Testis (tissue), 2 donors: Measurements from ENCODE around the gene CD200.

Experiments
- POLR2A ChIP-seq: fragments of 450-650 bp; IDR thresholded peaks from one replicate; pipeline ENCODE4 v1.6.1; 2017; ENCODE audit warnings: antibody characterized with exemption, mild to moderate bottlenecking, moderate library complexity
- TF ChIP-seq, protein P1 (sequence below), 3 experiments: fragments of 450-650 bp in 2 of 3; fragments of 200-600 bp in 1 of 3; sonication (generic) in 1 of 3; IDR thresholded peaks; one replicate each; pipeline ENCODE4 v1.5.1; 2016 to 2019; ENCODE audit warnings: antibody characterized with exemption in 3 of 3, mild to moderate bottlenecking in 2 of 3, moderate library complexity in 1 of 3

DNA sequence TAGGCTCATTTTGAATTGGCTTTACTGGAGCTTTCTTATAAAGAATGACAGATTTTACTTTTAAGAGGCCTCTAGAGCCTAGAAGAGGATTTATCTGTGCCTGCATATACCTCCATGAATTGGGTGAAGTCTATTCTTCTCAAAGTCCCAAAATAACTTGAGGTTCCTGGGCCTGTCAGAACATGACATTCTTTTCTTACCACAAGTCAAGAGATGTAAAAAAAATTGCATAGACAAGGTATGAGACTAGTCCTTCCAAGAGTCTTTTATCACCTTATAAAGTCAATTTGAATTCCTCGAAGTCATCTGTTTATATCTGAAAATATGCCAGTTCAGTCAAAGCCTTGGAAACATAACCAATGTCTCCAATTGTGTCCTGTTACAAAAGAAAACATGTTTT is 17.2 kb upstream of the CD200 start:
- TF ChIP-seq, protein P1, sequence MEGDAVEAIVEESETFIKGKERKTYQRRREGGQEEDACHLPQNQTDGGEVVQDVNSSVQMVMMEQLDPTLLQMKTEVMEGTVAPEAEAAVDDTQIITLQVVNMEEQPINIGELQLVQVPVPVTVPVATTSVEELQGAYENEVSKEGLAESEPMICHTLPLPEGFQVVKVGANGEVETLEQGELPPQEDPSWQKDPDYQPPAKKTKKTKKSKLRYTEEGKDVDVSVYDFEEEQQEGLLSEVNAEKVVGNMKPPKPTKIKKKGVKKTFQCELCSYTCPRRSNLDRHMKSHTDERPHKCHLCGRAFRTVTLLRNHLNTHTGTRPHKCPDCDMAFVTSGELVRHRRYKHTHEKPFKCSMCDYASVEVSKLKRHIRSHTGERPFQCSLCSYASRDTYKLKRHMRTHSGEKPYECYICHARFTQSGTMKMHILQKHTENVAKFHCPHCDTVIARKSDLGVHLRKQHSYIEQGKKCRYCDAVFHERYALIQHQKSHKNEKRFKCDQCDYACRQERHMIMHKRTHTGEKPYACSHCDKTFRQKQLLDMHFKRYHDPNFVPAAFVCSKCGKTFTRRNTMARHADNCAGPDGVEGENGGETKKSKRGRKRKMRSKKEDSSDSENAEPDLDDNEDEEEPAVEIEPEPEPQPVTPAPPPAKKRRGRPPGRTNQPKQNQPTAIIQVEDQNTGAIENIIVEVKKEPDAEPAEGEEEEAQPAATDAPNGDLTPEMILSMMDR (IDR thresholded peaks at IDR 0.05), result no peak
- no peak for TF ChIP-seq POLR2A
